IMR-90 (cell line): ENCODE results near the gene TMEM131. TPM values are rescaled to one million over a fixed set of nuclear protein-coding genes. Genes with fewer than 3 reads are reported as not detected.
"Not testable (repeated sequence)": the region's sequence is repeated elsewhere in the genome, so short reads cannot be mapped to it uniquely, and the experiment has no call there.

Experiments used
- ATAC-seq: fragments of 200-7000 bp; cut with Tn5 transposase; 2 replicates; pipeline ENCODE4 v1.9.1; 2020; ENCODE audit warnings: low read depth, mild to moderate bottlenecking, moderate library complexity
- BruUV-seq: library from RNA; stranded (reverse); fragments of 400-500 nt; replicated peaks from 2 replicates; lab custom pipeline; 2021; lab: Mats Ljungman, UMichigan
- CTCF ChIA-PET: fragments of 300-600 bp; formaldehyde crosslinking; extraction: SDS; loops from one replicate; lab custom pipeline; 2021; ENCODE audit warnings: antibody characterized with exemption; lab: Yijun Ruan, JAX
- POLR2A ChIA-PET: fragments of 300-600 bp; sonication (Branson Sonifier 250); formaldehyde crosslinking; loops from one replicate; lab custom pipeline; 2022; ENCODE audit warnings: antibody characterized with exemption; ENCODE audit not compliant: unreplicated experiment; lab: Charles Lee
- DNase-seq: peaks from one replicate; pipeline ENCODE4 v3.0.0; 2013
- H2AFZ ChIP-seq: replicated peaks from 2 replicates; pipeline ENCODE3; 2013; ENCODE audit warnings: low read length, mild to moderate bottlenecking; ENCODE audit not compliant: poor library complexity
- H2AK5ac ChIP-seq: 2 replicates; pipeline ENCODE4 v1.6.1; 2013; ENCODE audit warnings: low read depth, low read length, inconsistent platforms
- H2AK9ac ChIP-seq: replicated peaks from 2 replicates; pipeline ENCODE3; 2013; ENCODE audit warnings: mild to moderate bottlenecking, low read depth, low read length, moderate library complexity; ENCODE audit not compliant: poor library complexity
- H2BK120ac ChIP-seq: 2 replicates; pipeline ENCODE4 v1.6.1; 2013; ENCODE audit warnings: low read depth, low read length, inconsistent platforms
- H2BK15ac ChIP-seq: 3 replicates; pipeline ENCODE4 v1.6.1; 2013; ENCODE audit warnings: low read depth, low read length, inconsistent platforms
- H2BK20ac ChIP-seq: 2 replicates; pipeline ENCODE4 v1.6.1; 2013; ENCODE audit warnings: low read depth, mild to moderate bottlenecking, inconsistent platforms, low read length, moderate library complexity
- H2BK5ac ChIP-seq: 2 replicates; pipeline ENCODE4 v1.6.1; 2013; ENCODE audit warnings: mild to moderate bottlenecking, low read depth, low read length, inconsistent platforms; ENCODE audit not compliant: poor library complexity, severe bottlenecking
- H3K14ac ChIP-seq: replicated peaks from 2 replicates; pipeline ENCODE4 v1.6.1; 2013; ENCODE audit warnings: low read depth, low read length, inconsistent platforms
- H3K18ac ChIP-seq: 2 replicates; pipeline ENCODE4 v1.6.1; 2013; ENCODE audit warnings: low read depth, low read length, control low read depth
- H3K23ac ChIP-seq: 2 replicates; pipeline ENCODE4 v1.6.1; 2013; ENCODE audit warnings: low read depth, low read length, inconsistent platforms
- H3K27ac ChIP-seq: 2 replicates; pipeline ENCODE4 v1.5.1; 2013; ENCODE audit warnings: mild to moderate bottlenecking, control low read depth, low read length; ENCODE audit not compliant: insufficient read depth
- H3K27me3 ChIP-seq: 2 replicates; pipeline ENCODE4 v1.6.1; 2013; ENCODE audit warnings: low read length; ENCODE audit not compliant: control insufficient read depth, insufficient read depth
- H3K36me3 ChIP-seq: 2 replicates; pipeline ENCODE4 v1.6.1; 2013; ENCODE audit warnings: low read length, mixed read lengths; ENCODE audit not compliant: control insufficient read depth, insufficient read depth
- H3K4ac ChIP-seq: 2 replicates; pipeline ENCODE4 v1.6.1; 2013; ENCODE audit warnings: low read depth, low read length, inconsistent platforms
- H3K4me1 ChIP-seq: 2 replicates; pipeline ENCODE4 v1.6.1; 2013; ENCODE audit warnings: low read length, mixed read lengths; ENCODE audit not compliant: control insufficient read depth, insufficient read depth
- H3K4me2 ChIP-seq: 2 replicates; pipeline ENCODE4 v1.6.1; 2013; ENCODE audit warnings: low read depth, mild to moderate bottlenecking, control low read depth, low read length, moderate library complexity
- H3K4me3 ChIP-seq: 2 replicates; pipeline ENCODE4 v1.5.1; 2013; ENCODE audit warnings: low read depth, mild to moderate bottlenecking, control low read depth, low read length, moderate library complexity; ENCODE audit not compliant: insufficient read depth
- H3K56ac ChIP-seq: 2 replicates; pipeline ENCODE4 v1.6.1; 2013; ENCODE audit warnings: low read length, inconsistent platforms; ENCODE audit not compliant: insufficient read depth; ENCODE audit errors: extremely low read depth
- H3K79me1 ChIP-seq, 2 experiments: 2 replicates each; pipeline ENCODE4 v1.6.1; 2013; ENCODE audit warnings: low read length in 2 of 2, inconsistent platforms in 1 of 2, low read depth in 1 of 2
- H3K9ac ChIP-seq: 2 replicates; pipeline ENCODE4 v1.6.1; 2013; ENCODE audit warnings: low read depth, low read length, control low read depth
- H3K9me1 ChIP-seq: 2 replicates; pipeline ENCODE4 v1.6.1; 2013; ENCODE audit warnings: low read length, inconsistent platforms; ENCODE audit not compliant: insufficient read depth
- H3K9me3 ChIP-seq: 2 replicates; pipeline ENCODE4 v1.6.1; 2013; ENCODE audit warnings: low read length; ENCODE audit not compliant: control insufficient read depth, insufficient read depth
- H4K20me1 ChIP-seq: 2 replicates; pipeline ENCODE4 v1.6.1; 2013; ENCODE audit warnings: low read length, inconsistent platforms; ENCODE audit not compliant: insufficient read depth
- H4K5ac ChIP-seq: 2 replicates; pipeline ENCODE4 v1.6.1; 2013; ENCODE audit warnings: mild to moderate bottlenecking, low read depth, low read length, control low read depth
- H4K8ac ChIP-seq, 2 experiments: 2 replicates each; pipeline ENCODE4 v1.6.1; 2013; ENCODE audit warnings: low read depth in 2 of 2, low read length in 2 of 2, control low read depth in 1 of 2, inconsistent platforms in 1 of 2
- H4K91ac ChIP-seq: 2 replicates; pipeline ENCODE4 v1.6.1; 2013; ENCODE audit warnings: low read depth, low read length, inconsistent platforms; ENCODE audit not compliant: insufficient read depth
- whole genome bisulfite sequencing, 2 experiments: methylation state at CpG; one replicate each; pipeline versions ENCODE4 v1.1.5 to v1.1.7; 2013; ENCODE audit warnings: missing lambda C conversion rate in 2 of 2; ENCODE audit not compliant: insufficient read length in 1 of 2; ENCODE audit errors: extremely low coverage in 2 of 2; 5-methylcytosine and 5-hydroxymethylcytosine counted together
- dilution Hi-C: fragments of 300-500 bp; cut with HindIII; formaldehyde crosslinking; loops from one replicate; pipeline ENCODE4 v1.14.3; 2018; ENCODE audit warnings: low sequenced_read_pairs; ENCODE audit not compliant: unreplicated experiment
- in situ Hi-C: fragments of 300-500 bp; cut with MboI; formaldehyde crosslinking; loops from 3 replicates; pipeline ENCODE4 v1.14.3; 2019; ENCODE audit warnings: low sequenced_read_pairs, inconsistent platforms, mixed read lengths
- intact Hi-C: fragments of 100-400 bp; cut with micrococcal nuclease; formaldehyde crosslinking; loops from 2 replicates; pipeline ENCODE4 v1.10.0; 2022
- polyA plus RNA-seq, 3 experiments: library from polyadenylated mRNA; depleted of rRNA; stranded (reverse); fragments of >200 nt; gene quantifications; 2 replicates each; pipeline ENCODE4 v1.2.3, GENCODE V29; 2012; ENCODE audit warnings: low replicate concordance in 1 of 3
- total RNA-seq: library from RNA; depleted of rRNA; stranded (reverse); fragments of >200 nt; gene quantifications from 2 replicates; pipeline ENCODE4 v1.2.3, GENCODE V29; 2012

TMEM131 gene
- total and polyA plus RNA-seq, 2 of the 4 experiments (the other 2 are of a cell fraction), result 13.3 to 14.0 TPM

GRCh38 chr2:97956753-97957152 lies 39.0 kb downstream of the TMEM131 start:
- in situ Hi-C loops, POLR2A ChIA-PET, intact Hi-C loops: not testable (repeated sequence)

More at GRCh38 chr2:97956753-97957152, 39.0 kb downstream of the TMEM131 start:
- H2BK15ac ChIP-seq, CTCF ChIA-PET, H2BK5ac ChIP-seq, H4K8ac ChIP-seq, H4K91ac ChIP-seq, H3K27me3 ChIP-seq, H3K9me3 ChIP-seq, H3K4me1 ChIP-seq, BruUV-seq, H3K23ac ChIP-seq, H3K14ac ChIP-seq, H2AK5ac ChIP-seq, H3K18ac ChIP-seq, H4K5ac ChIP-seq, H2BK120ac ChIP-seq, ATAC-seq, H3K4me2 ChIP-seq, H3K4me3 ChIP-seq, H3K27ac ChIP-seq, H3K9me1 ChIP-seq, H2AFZ ChIP-seq, H3K4ac ChIP-seq, H3K9ac ChIP-seq, DNase-seq, dilution Hi-C loops, H2AK9ac ChIP-seq, H2BK20ac ChIP-seq, H3K56ac ChIP-seq, H3K36me3 ChIP-seq: not testable (repeated sequence)
- Histone ChIP-seq H4K20me1 (peaks cover 21% of the 10 kb centered on the region), H3K79me1 (peaks cover 20 to 43% of the 10 kb centered on the region in 2 experiments)
- WGBS, 2 experiments, result 95% methylated on average over 4 of the region's 13 CpGs; no CpG with 5 or more reads in 1 of the 2 experiments
